DND-41 (cell line): Measurements from ENCODE around the gene SIRPG.

Experiments used
- ATAC-seq: fragments of 200-7000 bp; cut with Tn5 transposase; 3 replicates; pipeline ENCODE4 v1.9.1; 2021; ENCODE audit warnings: low read depth; ENCODE audit not compliant: insufficient read depth
- DNase-seq: peaks from one replicate; pipeline ENCODE4 v3.0.0-alpha.2; 2020
- H2AFZ ChIP-seq: 2 replicates; pipeline ENCODE4 v1.6.0; 2012; ENCODE audit warnings: low read depth, low read length
- H3K27ac ChIP-seq: 2 replicates; pipeline ENCODE4 v1.5.1; 2012; ENCODE audit warnings: low read length, inconsistent platforms
- H3K27me3 ChIP-seq: fragments of 200-600 bp; sonication (generic); 2 replicates; pipeline ENCODE4 v1.6.0; 2012; ENCODE audit warnings: low read length, mild to moderate bottlenecking, inconsistent platforms; ENCODE audit not compliant: insufficient read depth, poor library complexity
- H3K36me3 ChIP-seq: 2 replicates; pipeline ENCODE4 v1.5.1; 2012; ENCODE audit warnings: low read length, inconsistent platforms; ENCODE audit not compliant: insufficient read depth
- H3K4me1 ChIP-seq: 2 replicates; pipeline ENCODE4 v1.5.1; 2012; ENCODE audit warnings: mild to moderate bottlenecking, low read length; ENCODE audit not compliant: insufficient read depth
- H3K4me2 ChIP-seq: 2 replicates; pipeline ENCODE4 v1.6.0; 2012; ENCODE audit warnings: mild to moderate bottlenecking, moderate library complexity, low read length, inconsistent platforms; ENCODE audit not compliant: insufficient read depth
- H3K4me3 ChIP-seq, 2 experiments: fragments of 200-600 bp in 1 of 2; shearing (Covaris generic) in 1 of 2; 2 replicates each; pipeline ENCODE4 v1.5.1; 2012 to 2016; ENCODE audit warnings: inconsistent platforms in 2 of 2, low read length in 2 of 2, mild to moderate bottlenecking in 2 of 2, low read depth in 1 of 2, moderate library complexity in 1 of 2
- H3K79me2 ChIP-seq: 2 replicates; pipeline ENCODE4 v1.6.0; 2012; ENCODE audit warnings: low read length, inconsistent platforms; ENCODE audit not compliant: insufficient read depth
- H3K9ac ChIP-seq: 2 replicates; pipeline ENCODE4 v1.6.0; 2012; ENCODE audit warnings: low read depth, mild to moderate bottlenecking, inconsistent platforms, low read length, moderate library complexity
- H3K9me3 ChIP-seq: 2 replicates; pipeline ENCODE4 v1.5.1; 2012; ENCODE audit warnings: low read length, moderate library complexity, mild to moderate bottlenecking, inconsistent platforms; ENCODE audit not compliant: insufficient read depth, severe bottlenecking
- H4K20me1 ChIP-seq: 2 replicates; pipeline ENCODE4 v1.6.0; 2012; ENCODE audit warnings: low read length; ENCODE audit not compliant: insufficient read depth
- CTCF ChIP-seq: IDR thresholded peaks from 2 replicates; pipeline ENCODE4 v1.5.1; 2012; ENCODE audit warnings: borderline replicate concordance, low read length, moderate library complexity, mild to moderate bottlenecking; ENCODE audit not compliant: poor library complexity, severe bottlenecking; ENCODE audit errors: extremely low read depth
- EZH2 ChIP-seq: IDR thresholded peaks from 3 replicates; pipeline ENCODE4 v1.6.1; 2012; ENCODE audit warnings: borderline replicate concordance, low read depth, mild to moderate bottlenecking, moderate library complexity, low read length, inconsistent platforms; ENCODE audit not compliant: severe bottlenecking

Gene SIRPG

DNA sequence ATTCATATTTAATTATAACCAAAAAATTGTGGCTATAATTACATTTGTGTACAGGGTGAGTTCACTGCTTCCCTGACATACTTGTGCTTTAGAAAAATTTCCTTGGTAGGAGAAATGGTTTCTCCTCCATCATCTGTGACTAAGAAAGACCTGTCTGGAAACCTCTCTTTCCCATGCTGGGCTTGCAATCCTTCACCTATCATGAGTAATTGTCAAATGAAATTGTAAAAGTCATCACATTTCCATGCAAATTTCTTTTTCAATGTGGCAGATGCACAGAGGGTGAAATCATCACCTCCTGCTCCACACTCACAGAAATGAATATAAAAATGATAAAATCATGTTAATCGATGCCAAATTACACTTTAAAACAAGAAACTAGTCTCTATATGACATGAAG is 36.3 kb downstream of the SIRPG start:
- Histone ChIP-seq H3K27ac (no peak overlapping the region), H2AFZ (no peak overlapping the region), H3K4me1 (peaks cover 20% of the 10 kb centered on the region), H4K20me1 (no peaks in the 10 kb centered on the region), H3K79me2 (no peaks in the 10 kb centered on the region), H3K9me3 (no peaks in the 10 kb centered on the region), H3K4me2 (no peak overlapping the region), H3K27me3 (no peaks in the 10 kb centered on the region), H3K36me3 (no peaks in the 10 kb centered on the region), H3K9ac (no peak overlapping the region), H3K4me3 (no peak overlapping the region)
- DNase-seq (no peak), ATAC-seq (no peak)
- no peak for TF ChIP-seq EZH2
- TF ChIP-seq CTCF, result no peak

- peaks cover 20% of the 10 kb centered on the region for H3K4me1 ChIP-seq
- H3K27ac ChIP-seq, result peak within 1 kb of the TSS; percentile 58
- TF ChIP-seq EZH2, result no peak
- TF ChIP-seq CTCF, result no peak
- H3K9ac ChIP-seq, result 0 out of 2 replicates have a peak within 1 kb of the TSS, but pooled peaks have one; percentile 16
- H2AFZ ChIP-seq, result peak within 1 kb of the TSS; percentile 28
- ATAC-seq (peak; percentile 85), DNase-seq (peak; percentile 56)
- no peak within 1 kb of the TSS for H3K4me3 ChIP-seq
- peak within 1 kb of the TSS; percentile 38 for H3K4me2 ChIP-seq
- no peaks in the 10 kb centered on the region for H3K27me3 ChIP-seq
- no peaks in the 10 kb centered on the region for H3K79me2 ChIP-seq
- H4K20me1 ChIP-seq, result no peaks in the 10 kb centered on the region
- no peaks in the 10 kb centered on the region for H3K9me3 ChIP-seq
- no peaks in the 10 kb centered on the region for H3K36me3 ChIP-seq
Measured at GRCh38 chr20:1619861-1620444, 37.6 kb downstream of the SIRPG start, which contains the start of gene SIRPB1. SIRPB1 (minus strand) TSS chr20:1620009; CDS start chr20:1619944, 65 bp downstream.

DNA sequence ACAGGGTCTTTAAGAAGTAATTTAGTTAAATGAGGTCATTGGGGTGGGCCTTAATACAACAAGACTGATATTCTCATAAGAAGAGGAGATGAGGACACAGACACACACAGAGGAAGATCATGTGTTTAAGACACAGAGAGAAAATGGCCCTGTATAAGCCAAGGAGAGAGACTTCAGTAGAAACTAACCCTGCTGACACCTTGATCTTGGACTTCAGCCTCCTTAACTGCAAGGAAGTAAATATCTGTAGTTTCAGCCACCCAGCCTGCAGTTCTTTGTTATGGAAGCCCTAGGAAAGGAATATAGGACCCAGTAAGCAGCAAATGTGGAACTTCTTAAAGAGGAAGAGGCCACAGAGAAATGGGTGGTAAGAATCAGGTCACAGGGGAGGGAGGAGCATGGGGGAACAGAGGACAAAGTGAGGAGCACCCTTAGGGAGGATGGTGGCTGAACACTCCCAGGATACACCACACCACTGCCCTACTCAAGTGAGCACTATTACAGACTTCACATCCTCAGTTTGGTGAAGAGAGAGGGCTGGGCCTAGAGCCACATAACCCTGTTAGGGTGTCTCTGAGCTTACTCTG is 38.5 kb downstream of the SIRPG start:
- H3K9me3 ChIP-seq, result no peaks in the 10 kb centered on the region
- H4K20me1 ChIP-seq, result no peaks in the 10 kb centered on the region
- ATAC-seq (no peak; the same call in 2 of the 3 replicates), DNase-seq (no peak)
- H3K4me3 ChIP-seq, result no peak overlapping the region
- no peaks in the 10 kb centered on the region for H3K36me3 ChIP-seq
- no peaks in the 10 kb centered on the region for H3K27me3 ChIP-seq
- no peak overlapping the region; the same call in 1 of the 2 replicates for H2AFZ ChIP-seq
- no peaks in the 10 kb centered on the region for H3K79me2 ChIP-seq
- TF ChIP-seq EZH2, result no peak
- no peak for TF ChIP-seq CTCF
- peak overlapping the region; percentile 58 for H3K27ac ChIP-seq
- 0 out of 2 replicates have a peak overlapping the region, but pooled peaks have one; percentile 38 for H3K4me2 ChIP-seq
- peaks cover 20% of the 10 kb centered on the region for H3K4me1 ChIP-seq
- no peak overlapping the region for H3K9ac ChIP-seq
